Measurements from ENCODE around the gene ABHD6.

DNA sequence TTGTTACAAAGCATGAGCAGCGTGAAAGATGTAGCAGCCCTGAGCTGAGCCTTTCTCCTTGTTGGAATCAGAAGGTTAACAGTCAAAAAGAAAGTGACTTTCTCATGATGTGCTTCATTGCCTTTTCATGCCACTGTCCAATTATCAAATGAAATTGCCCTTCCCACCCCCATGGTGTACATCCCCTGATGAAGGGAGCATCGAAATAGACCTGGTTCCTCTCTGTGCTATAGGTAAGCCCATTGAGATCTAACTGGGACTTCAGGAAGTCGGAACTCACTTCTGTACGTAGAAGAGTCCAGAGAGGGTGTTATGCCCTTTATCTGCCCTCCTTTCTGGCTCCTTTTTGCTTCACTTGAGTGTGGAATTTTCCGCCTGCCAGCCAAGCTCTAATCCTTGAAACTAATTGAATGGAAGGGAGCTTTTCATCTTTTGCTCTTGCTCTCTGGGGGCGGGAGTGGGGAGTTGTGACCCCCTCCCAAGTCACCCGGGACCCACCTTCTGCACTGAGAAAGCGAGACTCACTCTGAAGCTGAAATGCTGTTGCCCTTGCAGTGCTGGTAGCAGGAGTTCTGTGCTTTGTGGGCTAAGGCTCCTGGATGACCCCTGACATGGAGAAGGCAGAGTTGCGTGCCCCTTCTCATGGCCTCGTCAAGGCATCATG, 20.9 kb downstream of the ABHD6 start:
- no peak for TF ChIP-seq CTCF (IDR thresholded peaks at IDR 0.05)
- TF ChIP-seq POLR2A (IDR thresholded peaks at IDR 0.05), result no peak

Measured in tibial nerve (tissue), 3 donors.